Brain microvascular endothelial cell (primary cell): ENCODE measurements around the gene SAMD4A.

Experiments used
- DNase-seq: peaks from one replicate; pipeline ENCODE4 v3.0.0-alpha.2; 2020
- H3K27ac ChIP-seq: fragments of 250-450 bp; sonication (Bioruptor Pico); 2 replicates; pipeline ENCODE4 v1.5.1; 2020; ENCODE audit warnings: mild to moderate bottlenecking, moderate library complexity
- H3K27me3 ChIP-seq: fragments of 250-450 bp; sonication (Bioruptor Pico); replicated peaks from 2 replicates; pipeline ENCODE4 v1.5.1; 2020; ENCODE audit warnings: mild to moderate bottlenecking
- H3K36me3 ChIP-seq: fragments of 250-450 bp; sonication (Bioruptor Pico); replicated peaks from 2 replicates; pipeline ENCODE4 v1.5.1; 2020; ENCODE audit warnings: mild to moderate bottlenecking
- H3K4me3 ChIP-seq: 2 replicates; pipeline ENCODE4 v1.5.1; 2011; ENCODE audit warnings: low read depth, mild to moderate bottlenecking, control low read depth, low read length, moderate library complexity
- CTCF ChIP-seq: IDR thresholded peaks from 2 replicates; pipeline ENCODE4 v1.5.1; 2011; ENCODE audit warnings: low read depth, mild to moderate bottlenecking, moderate library complexity, low read length, control low read depth, inconsistent platforms; ENCODE audit errors: missing control alignments
- in situ Hi-C: cut with HindIII; loops from 2 replicates; pipeline ENCODE4 v1.10.0; 2017; ENCODE audit warnings: low sequenced_read_pairs, low pct_ligation_motif_present

The SAMD4A gene

GRCh38 chr14:54738009-54738408, 171.1 kb downstream of the SAMD4A start:
- no peaks in the 10 kb centered on the region for H3K27me3 ChIP-seq
- no peaks in the 10 kb centered on the region for H3K36me3 ChIP-seq
- H3K27ac ChIP-seq, result no peak overlapping the region
- no peak overlapping the region for H3K4me3 ChIP-seq
- no peak for TF ChIP-seq CTCF
- DNase-seq, result no peak
- in situ Hi-C loops, result no loop called here

GRCh38 chr14:54739514-54739913, 172.6 kb downstream of the SAMD4A start:
- no peaks in the 10 kb centered on the region for H3K36me3 ChIP-seq
- no peak overlapping the region for H3K27ac ChIP-seq
- DNase-seq, result no peak
- no peak overlapping the region for H3K4me3 ChIP-seq
- no peak for TF ChIP-seq CTCF
- in situ Hi-C loops, result no loop called here
- H3K27me3 ChIP-seq, result no peaks in the 10 kb centered on the region

GRCh38 chr14:54742492-54743350, 175.8 kb downstream of the SAMD4A start:
- H3K27me3 ChIP-seq, result no peaks in the 10 kb centered on the region
- in situ Hi-C loops, result no loop called here
- TF ChIP-seq CTCF, result no peak

GRCh38 chr14:54743382-54743781, 176.5 kb downstream of the SAMD4A start:
- Histone ChIP-seq H3K27ac (no peak overlapping the region), H3K4me3 (no peak overlapping the region), H3K36me3 (no peaks in the 10 kb centered on the region), H3K27me3 (no peaks in the 10 kb centered on the region)
- DNase-seq, result no peak
- in situ Hi-C loops, result no loop called here
- no peak for TF ChIP-seq CTCF

More at GRCh38 chr14:54742492-54743350, 175.8 kb downstream of the SAMD4A start:
- Histone ChIP-seq H3K36me3 (no peaks in the 10 kb centered on the region), H3K4me3 (no peak overlapping the region), H3K27ac (no peak overlapping the region)
- DNase-seq, result no peak

GRCh38 chr14:54746019-54746418, 179.1 kb downstream of the SAMD4A start:
- in situ Hi-C loops, result no loop called here
- DNase-seq, result no peak
- Histone ChIP-seq H3K27me3 (no peaks in the 10 kb centered on the region), H3K27ac (no peak overlapping the region), H3K4me3 (no peak overlapping the region), H3K36me3 (no peaks in the 10 kb centered on the region)
- no peak for TF ChIP-seq CTCF
